K562 (cell line): Measurements from ENCODE around the gene BBLN. TPM values are rescaled to one million over a fixed set of nuclear protein-coding genes. Genes with fewer than 3 reads are reported as not detected.
A peak's percentile ranks its signal among the peaks of the same experiment; 100 is the strongest.

ENCODE experiments used
- ATAC-seq: fragments of 200-7000 bp; cut with Tn5 transposase; 3 replicates; pipeline ENCODE4 v1.9.1; 2020; ENCODE audit warnings: moderate library complexity
- BruUV-seq: library from RNA; stranded (reverse); fragments of 400-500 nt; replicated peaks from 2 replicates; lab custom pipeline; 2021; lab: Mats Ljungman, UMichigan
- CTCF ChIA-PET: fragments of 300-600 bp; formaldehyde crosslinking; extraction: SDS; loops from one replicate; lab custom pipeline; 2021; ENCODE audit warnings: low intra/inter-chr PET ratio; lab: Yijun Ruan, JAX
- POLR2A ChIA-PET: fragments of 300-600, 350-650 bp; sonication (Branson Sonifier 250); formaldehyde crosslinking; extraction: SDS; loops from one replicate; lab custom pipeline; 2021; ENCODE audit warnings: antibody characterized with exemption, inconsistent platforms; lab: Yijun Ruan, JAX
- DNase-seq, 4 experiments: peaks; one replicate each; pipeline versions ENCODE4 v3.0.0 to v3.0.0-alpha.2; 2011 to 2018; ENCODE audit warnings: low spot score in 3 of 4, mixed read lengths in 3 of 4; ENCODE audit errors: extremely low read depth in 1 of 4
- FAIRE-seq: peaks from 2 replicates; lab custom pipeline; 2011; peaks lifted over from hg19 to GRCh38; lab: Jason Lieb, UNC
- H2AFZ ChIP-seq: 2 replicates; pipeline ENCODE4 v1.6.0; 2011; ENCODE audit warnings: low read depth, low read length, control low read depth, inconsistent platforms
- H3K27ac ChIP-seq: fragments of 200-600 bp; 3 replicates; pipeline ENCODE4 v1.8.0; 2011; ENCODE audit warnings: low read depth, mild to moderate bottlenecking, control low read depth, inconsistent platforms, low read length, moderate library complexity, mixed read lengths; ENCODE audit errors: extremely low read depth
- H3K27me3 ChIP-seq, 2 experiments: fragments of 300-600 bp in 1 of 2; 2 replicates in 1 of 2; 3 replicates in 1 of 2; pipeline versions ENCODE4 v1.6.0 to v1.8.0; 2011; ENCODE audit warnings: inconsistent platforms in 2 of 2, low read length in 2 of 2, mild to moderate bottlenecking in 1 of 2, mixed read lengths in 1 of 2, moderate library complexity in 1 of 2; ENCODE audit not compliant: control insufficient read depth in 2 of 2, insufficient read depth in 2 of 2
- H3K36me3 ChIP-seq: fragments of 300-600 bp; 3 replicates; pipeline ENCODE4 v1.8.0; 2011; ENCODE audit warnings: mild to moderate bottlenecking, low read length, inconsistent platforms; ENCODE audit not compliant: control insufficient read depth, insufficient read depth
- H3K4me1 ChIP-seq, 2 experiments: fragments of 200-600 bp in 1 of 2; replicated peaks in 1 of 2; 2 replicates in 1 of 2; 3 replicates in 1 of 2; pipeline versions ENCODE4 v1.5.1 to v1.8.0; 2011; ENCODE audit warnings: inconsistent platforms in 2 of 2, low read length in 2 of 2, mild to moderate bottlenecking in 1 of 2, mixed read lengths in 1 of 2, moderate library complexity in 1 of 2; ENCODE audit not compliant: control insufficient read depth in 2 of 2, insufficient read depth in 2 of 2
- H3K4me2 ChIP-seq: 2 replicates; pipeline ENCODE4 v1.6.1; 2011; ENCODE audit warnings: low read length, control low read depth, inconsistent platforms, mixed read lengths; ENCODE audit not compliant: insufficient read depth
- H3K4me3 ChIP-seq: fragments of 200-600 bp; sonication (generic), shearing (Covaris generic); 2 replicates; pipeline ENCODE4 v1.5.1; 2016; ENCODE audit warnings: control low read depth, inconsistent platforms
- H3K79me2 ChIP-seq: fragments of 200-600 bp; 3 replicates; pipeline ENCODE4 v1.8.0; 2011; ENCODE audit warnings: low read length, inconsistent platforms; ENCODE audit not compliant: control insufficient read depth, insufficient read depth
- H3K9ac ChIP-seq, 2 experiments: 2 replicates each; pipeline versions ENCODE4 v1.6.0 to v1.6.1; 2011; ENCODE audit warnings: low read depth in 2 of 2, low read length in 2 of 2, control low read depth in 1 of 2, inconsistent platforms in 1 of 2, mild to moderate bottlenecking in 1 of 2, mixed read lengths in 1 of 2; ENCODE audit not compliant: insufficient read depth in 1 of 2
- H3K9me1 ChIP-seq: one replicate; pipeline ENCODE4 v1.6.0; 2011; ENCODE audit warnings: inconsistent platforms, mild to moderate bottlenecking, low read length, moderate library complexity; ENCODE audit not compliant: control insufficient read depth, insufficient read depth
- H3K9me3 ChIP-seq: replicated peaks from 2 replicates; pipeline ENCODE4 v1.5.1; 2011; ENCODE audit warnings: low read depth, low read length, inconsistent platforms; ENCODE audit not compliant: control insufficient read depth, insufficient read depth
- H4K20me1 ChIP-seq: replicated peaks from 2 replicates; pipeline ENCODE4 v1.6.1; 2011; ENCODE audit warnings: low read length, inconsistent platforms, mixed read lengths; ENCODE audit not compliant: control insufficient read depth, insufficient read depth
- ARNT ChIP-seq, 2 experiments: fragments of 450-650 bp; IDR thresholded peaks; 2 replicates each; pipeline ENCODE4 v1.6.1; 2016; ENCODE audit warnings: mild to moderate bottlenecking in 1 of 2
- HDAC8 ChIP-seq: fragments of 450-650 bp; IDR thresholded peaks from 2 replicates; pipeline ENCODE4 v1.6.1; 2016; ENCODE audit warnings: mild to moderate bottlenecking, missing genetic modification characterization, moderate library complexity, missing compliant biosample characterization
- JUND ChIP-seq, 2 experiments: IDR thresholded peaks; 2 replicates in 1 of 2; 3 replicates in 1 of 2; pipeline ENCODE4 v1.6.1; 2011; ENCODE audit warnings: borderline replicate concordance in 2 of 2, low read depth in 2 of 2, low read length in 2 of 2, improper control_type of control experiment in 1 of 2, missing biosample characterization in 1 of 2, missing genetic modification characterization in 1 of 2, missing genetic modification reagents in 1 of 2
- MAFK ChIP-seq: IDR thresholded peaks from 2 replicates; pipeline ENCODE4 v1.6.1; 2011; ENCODE audit warnings: low read length, improper control_type of control experiment
- MLX ChIP-seq, 2 experiments: fragments of 450-650 bp in 1 of 2; sonication (generic) in 1 of 2; formaldehyde crosslinking; conservative IDR thresholded peaks; 2 replicates each; pipeline versions ENCODE4 v1.4.0 to v1.8.1; 2020 to 2022; ENCODE audit warnings: mild to moderate bottlenecking in 1 of 2, missing genetic modification reagents in 1 of 2
- POLR2AphosphoS5 ChIP-seq: IDR thresholded peaks from 2 replicates; pipeline ENCODE4 v1.6.1; 2011; ENCODE audit warnings: mild to moderate bottlenecking, low read depth, low read length, moderate library complexity; ENCODE audit not compliant: control insufficient read depth, insufficient read depth
- RCOR1 ChIP-seq, 2 experiments: IDR thresholded peaks; 2 replicates each; pipeline ENCODE4 v1.6.1; 2012; ENCODE audit warnings: low read depth in 2 of 2, low read length in 2 of 2, borderline replicate concordance in 1 of 2, improper control_type of control experiment in 1 of 2
- TCF7L2 ChIP-seq: fragments of 150-350 bp; IDR thresholded peaks from 2 replicates; pipeline ENCODE4 v1.6.1; 2016; ENCODE audit warnings: low read depth, mild to moderate bottlenecking, low read length, moderate library complexity
- THRB ChIP-seq: fragments of 450-650 bp; formaldehyde crosslinking; conservative IDR thresholded peaks from 2 replicates; pipeline ENCODE4 v1.4.0; 2022; ENCODE audit warnings: mild to moderate bottlenecking, missing genetic modification characterization
- ZBTB7A ChIP-seq: IDR thresholded peaks from 2 replicates; pipeline ENCODE4 v1.6.1; 2011; ENCODE audit warnings: low read depth, mild to moderate bottlenecking, low read length, moderate library complexity, borderline replicate concordance; ENCODE audit not compliant: control insufficient read depth
- WGBS: fragments of 100-300 bp; shearing (Covaris generic); methylation state at CpG from one replicate; pipeline ENCODE4 v1.1.6; 2016; ENCODE audit warnings: low coverage, mixed read lengths; ENCODE audit not compliant: insufficient coverage; ENCODE audit errors: missing lambda C conversion rate; 5-methylcytosine and 5-hydroxymethylcytosine counted together
- in situ Hi-C: fragments of 300-500 bp; cut with MboI; formaldehyde crosslinking; loops from 4 replicates; pipeline ENCODE4 v1.15.0; 2018; ENCODE audit warnings: inconsistent platforms, mixed read lengths
- intact Hi-C: fragments of 100-400 bp; cut with micrococcal nuclease; formaldehyde crosslinking; loops from 2 replicates; pipeline ENCODE4 v1.14.2; 2022
- polyA plus RNA-seq, 8 experiments: library from polyadenylated mRNA; depleted of rRNA in 4 of 8; stranded (reverse) in 5 of 8; unstranded in 3 of 8; fragments of >200 nt; fragmentation: Nextera tagmentation in 2 of 8; fragmentation: Illumina TruSeq in 1 of 8; extraction: Ambion mirVana in 2 of 8; extraction: Trizol in 1 of 8; gene quantifications; 2 replicates each; pipeline versions ENCODE4 v1.2.1 to v1.2.3, GENCODE V29; 2011 to 2014; ENCODE audit warnings: inconsistent platforms in 1 of 8, missing spikeins in 1 of 8
- total RNA-seq, 7 experiments: library from RNA; depleted of rRNA in 6 of 7; stranded (reverse); fragments of >200 nt in 6 of 7; fragmentation: Illumina TruSeq in 2 of 7; extraction: Trizol in 2 of 7; gene quantifications; 2 replicates each; pipeline versions ENCODE4 v1.2.1 to v1.2.3, GENCODE V29; 2011 to 2021; ENCODE audit warnings: low replicate concordance in 1 of 7
- TF ChIP-seq, protein P1 (sequence below): fragments of 450-650 bp; formaldehyde crosslinking; IDR thresholded peaks from 2 replicates; pipeline ENCODE4 v1.4.0; 2022; ENCODE audit warnings: missing genetic modification characterization
- TF ChIP-seq, protein P2 (sequence below): fragments of 450-650 bp; formaldehyde crosslinking; IDR thresholded peaks from 2 replicates; pipeline ENCODE4 v1.4.0; 2022; ENCODE audit warnings: missing genetic modification characterization

BBLN gene
- total and polyA plus RNA-seq, 9 of the 15 experiments (the other 6 are each of a cell fraction or from before 2014, with no cell fraction given) = 4.2 to 331 (median 87.1) TPM

DNA sequence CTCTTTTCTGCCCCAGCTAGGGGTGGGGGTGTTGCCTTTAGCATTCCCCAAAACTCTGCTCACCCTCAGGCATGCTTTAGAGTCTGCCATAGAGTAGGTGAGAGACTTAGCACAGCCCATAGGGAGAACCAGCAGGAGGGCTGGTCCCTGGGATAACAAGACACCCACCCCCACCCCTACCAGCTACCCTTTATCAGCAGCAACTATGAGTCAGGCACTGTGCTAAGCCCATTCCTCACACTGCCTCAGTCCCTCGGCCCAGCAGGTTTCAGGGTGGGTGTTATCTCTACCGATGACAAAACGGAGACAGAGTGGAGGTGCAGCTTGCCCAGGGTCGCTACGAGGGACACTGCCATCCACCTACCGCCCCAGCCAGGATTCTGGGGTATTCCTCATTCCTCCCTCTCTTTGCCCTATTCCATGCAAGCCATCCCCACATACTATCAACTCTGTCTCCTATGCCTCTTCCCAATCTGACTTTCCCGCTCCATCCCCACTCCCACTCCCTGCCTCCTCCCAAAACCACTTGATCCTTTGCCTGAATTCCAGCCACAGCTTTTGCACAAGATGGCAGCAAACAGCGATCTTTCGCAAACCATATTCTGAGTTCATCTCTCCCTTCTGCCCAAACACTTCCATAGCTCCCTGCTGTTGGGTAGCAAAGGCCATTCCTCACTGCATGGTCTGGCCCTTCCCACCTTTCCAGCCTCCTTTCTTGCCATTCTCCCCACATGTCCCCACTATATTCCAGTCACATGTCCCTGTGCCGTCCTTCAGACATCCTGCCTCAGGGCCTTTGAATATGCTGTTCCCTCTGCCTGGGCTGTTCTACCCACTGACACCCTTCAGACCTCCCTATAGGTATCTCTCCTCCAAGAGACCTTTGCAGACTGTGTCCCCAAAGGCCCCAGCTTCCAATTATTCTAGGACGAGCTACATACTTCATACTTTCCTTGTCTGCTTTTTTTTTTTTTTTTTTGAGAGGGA, 26.2 kb downstream of the BBLN start:
- in situ Hi-C loops = no loop called here
- CTCF ChIA-PET = no interaction called here
- FAIRE-seq = peak; percentile 37

More for the DNA sequence above, 26.2 kb downstream of the BBLN start:
- Histone ChIP-seq H3K36me3 (peaks cover 77% of the 10 kb centered on the region), H2AFZ (no peak overlapping the region), H3K9me3 (no peaks in the 10 kb centered on the region), H3K27ac (peak overlapping the region; percentile 10; the same call in 1 of the 3 replicates), H3K4me1 (peaks cover 19 to 23% of the 10 kb centered on the region in 2 experiments; a peak in 4 of 5 replicates), H3K27me3 (no peaks in the 10 kb centered on the region), H3K79me2 (peaks cover 18% of the 10 kb centered on the region), H4K20me1 (peaks cover 8% of the 10 kb centered on the region; the same call in 1 of the 2 replicates), H3K9ac (peak overlapping the region; percentile 20 to 59; a peak in 3 of 4 replicates), H3K4me3 (no peak overlapping the region), H3K9me1 (peaks cover 7% of the 10 kb centered on the region), H3K4me2 (peak overlapping the region; percentile 27)
- POLR2A ChIA-PET = interaction anchor here (0.6 to 2.2 kb wide), 12 partner anchors 9 to 118 kb away, joined by 3 to 10 read pairs (median 4); no protein-coding TSS in a partner anchor
- DNase-seq (peak; percentile 66 to 81 (median 74)), ATAC-seq (peak; percentile 23)
- 57% methylated on average over 11 of the region's 11 CpGs for WGBS
- 0 out of 2 replicates have a peak, but pooled peaks have one; percentile 63 for TF ChIP-seq THRB
- TF ChIP-seq HDAC8 (tag) = no peak
- TF ChIP-seq, protein P1, sequence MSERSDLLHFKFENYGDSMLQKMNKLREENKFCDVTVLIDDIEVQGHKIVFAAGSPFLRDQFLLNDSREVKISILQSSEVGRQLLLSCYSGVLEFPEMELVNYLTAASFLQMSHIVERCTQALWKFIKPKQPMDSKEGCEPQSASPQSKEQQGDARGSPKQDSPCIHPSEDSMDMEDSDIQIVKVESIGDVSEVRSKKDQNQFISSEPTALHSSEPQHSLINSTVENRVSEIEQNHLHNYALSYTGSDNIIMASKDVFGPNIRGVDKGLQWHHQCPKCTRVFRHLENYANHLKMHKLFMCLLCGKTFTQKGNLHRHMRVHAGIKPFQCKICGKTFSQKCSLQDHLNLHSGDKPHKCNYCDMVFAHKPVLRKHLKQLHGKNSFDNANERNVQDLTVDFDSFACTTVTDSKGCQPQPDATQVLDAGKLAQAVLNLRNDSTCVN (CRISPR knock-in tag) = peak; percentile 60; the same call in 1 of the 2 replicates
- TF ChIP-seq TCF7L2 = no peak
- TF ChIP-seq MLX (CRISPR knock-in tag; conservative IDR thresholded peaks at IDR 0.05) = 0 out of 4 replicates have a peak, but pooled peaks of 1 of the 2 experiments have one; percentile 43
- TF ChIP-seq RCOR1 (IDR thresholded peaks at IDR 0.05; ENCODE audit: borderline replicate concordance in 1 of 2, low read depth in 2 of 2, low read length in 2 of 2) = 0 out of 4 replicates have a peak, but pooled peaks of 1 of the 2 experiments have one; percentile 12
- TF ChIP-seq MAFK = no peak
- peak; percentile 56; the same call in 1 of the 2 replicates for TF ChIP-seq JUND (IDR thresholded peaks at IDR 0.05; ENCODE audit: borderline replicate concordance, low read depth, low read length)
- peak; percentile 64; the same call in 1 of the 3 replicates for TF ChIP-seq JUND (tag; IDR thresholded peaks at IDR 0.05; ENCODE audit: borderline replicate concordance, low read depth, low read length)
- TF ChIP-seq ZBTB7A = peak; percentile 44; the same call in 1 of the 2 replicates
- TF ChIP-seq POLR2AphosphoS5 = 0 out of 2 replicates have a peak, but pooled peaks have one; percentile 32
- TF ChIP-seq, protein P2, sequence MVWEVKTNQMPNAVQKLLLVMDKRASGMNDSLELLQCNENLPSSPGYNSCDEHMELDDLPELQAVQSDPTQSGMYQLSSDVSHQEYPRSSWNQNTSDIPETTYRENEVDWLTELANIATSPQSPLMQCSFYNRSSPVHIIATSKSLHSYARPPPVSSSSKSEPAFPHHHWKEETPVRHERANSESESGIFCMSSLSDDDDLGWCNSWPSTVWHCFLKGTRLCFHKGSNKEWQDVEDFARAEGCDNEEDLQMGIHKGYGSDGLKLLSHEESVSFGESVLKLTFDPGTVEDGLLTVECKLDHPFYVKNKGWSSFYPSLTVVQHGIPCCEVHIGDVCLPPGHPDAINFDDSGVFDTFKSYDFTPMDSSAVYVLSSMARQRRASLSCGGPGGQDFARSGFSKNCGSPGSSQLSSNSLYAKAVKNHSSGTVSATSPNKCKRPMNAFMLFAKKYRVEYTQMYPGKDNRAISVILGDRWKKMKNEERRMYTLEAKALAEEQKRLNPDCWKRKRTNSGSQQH (CRISPR knock-in tag) = peak; percentile 50; the same call in 1 of the 2 replicates
- no peak for TF ChIP-seq ARNT (IDR thresholded peaks at IDR 0.05)
- intact Hi-C loops = no loop called here
- BruUV-seq = no TSS peak
